Activated CD8-positive, alpha-beta memory T cell treated with anti-CD3 and anti-CD28 coated beads, Interleukin-2, amount 50 U/mL, for 1 hour (primary cell): ENCODE measurements around the gene CCDC12.

ENCODE experiments used
- DNase-seq: peaks from one replicate; pipeline ENCODE4 v3.0.0-alpha.2; 2020; ENCODE audit errors: extremely low read depth

Gene CCDC12

DNA sequence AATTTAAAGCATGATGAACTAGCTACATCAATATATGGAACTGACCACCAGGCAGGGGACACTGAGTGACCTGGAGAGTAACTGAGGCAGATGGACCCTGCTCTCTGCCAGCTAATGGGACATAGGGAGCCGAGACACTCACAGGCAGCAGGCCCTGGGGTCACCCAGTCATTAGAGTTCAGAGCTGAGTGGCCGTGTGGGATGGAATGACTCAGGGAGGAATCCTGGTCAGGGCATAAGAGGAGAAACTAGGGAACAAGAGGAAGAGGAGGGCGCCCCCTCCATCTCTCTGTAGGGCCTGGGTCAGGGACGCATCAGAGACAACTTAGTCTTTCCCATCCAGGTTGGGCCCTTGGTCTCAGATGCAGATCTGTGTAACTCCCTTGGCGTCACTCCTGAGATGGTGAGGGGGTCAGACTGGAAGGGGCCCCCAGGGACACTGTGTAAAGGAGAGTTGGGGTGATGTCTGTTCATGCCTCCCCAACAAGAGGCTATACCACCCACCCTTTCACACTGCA is 39.8 kb downstream of the CCDC12 start:
- DNase-seq = no peak

- DNase-seq = no peak
Observed at GRCh38 chr3:46935989-46936558, 40.5 kb downstream of the CCDC12 start.

GRCh38 chr3:46935168-46935858 is 41.2 kb downstream of the CCDC12 start:
- no peak for DNase-seq

- DNase-seq = no peak
Observed at GRCh38 chr3:46934498-46935167, 41.9 kb downstream of the CCDC12 start.

DNA sequence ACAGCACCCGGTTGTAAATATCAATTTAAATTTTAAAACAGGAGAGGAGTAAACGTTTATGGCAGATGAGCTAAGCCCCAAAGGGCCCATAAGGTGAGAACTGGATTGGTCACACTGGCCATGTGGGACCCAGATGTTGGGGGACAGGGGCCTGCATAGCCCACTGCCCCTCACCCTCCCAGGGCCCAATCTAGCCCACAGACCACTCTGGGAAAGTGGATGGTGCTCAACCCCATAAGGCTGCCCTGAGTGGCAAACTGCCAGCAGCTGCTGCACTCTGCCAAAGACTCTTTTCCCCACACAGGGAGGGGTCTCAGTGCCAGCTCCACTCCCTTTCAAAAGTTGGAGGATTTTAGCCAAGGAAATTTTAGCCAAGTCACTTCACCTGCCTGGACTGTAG is 42.5 kb downstream of the CCDC12 start:
- DNase-seq = no peak

DNA sequence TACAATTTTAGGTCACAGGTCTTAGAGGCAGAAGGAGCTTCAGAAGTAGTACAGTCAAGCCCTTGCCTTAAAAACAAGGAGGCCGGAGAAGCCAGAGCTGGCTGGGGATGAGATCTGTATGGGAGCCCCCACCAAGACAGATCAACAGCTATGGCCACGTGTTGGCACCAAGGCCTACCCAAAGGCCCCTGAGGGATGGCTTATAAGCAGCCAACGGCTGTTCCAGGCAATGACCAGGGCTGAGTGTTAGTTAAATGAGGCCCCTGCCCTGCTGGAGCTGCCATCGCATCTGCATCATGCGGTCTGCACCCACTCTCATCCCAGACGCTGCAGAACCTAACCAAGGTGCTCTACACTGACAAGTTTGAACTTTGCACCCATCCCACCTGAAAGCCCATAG is 43.3 kb downstream of the CCDC12 start:
- no peak for DNase-seq

DNA sequence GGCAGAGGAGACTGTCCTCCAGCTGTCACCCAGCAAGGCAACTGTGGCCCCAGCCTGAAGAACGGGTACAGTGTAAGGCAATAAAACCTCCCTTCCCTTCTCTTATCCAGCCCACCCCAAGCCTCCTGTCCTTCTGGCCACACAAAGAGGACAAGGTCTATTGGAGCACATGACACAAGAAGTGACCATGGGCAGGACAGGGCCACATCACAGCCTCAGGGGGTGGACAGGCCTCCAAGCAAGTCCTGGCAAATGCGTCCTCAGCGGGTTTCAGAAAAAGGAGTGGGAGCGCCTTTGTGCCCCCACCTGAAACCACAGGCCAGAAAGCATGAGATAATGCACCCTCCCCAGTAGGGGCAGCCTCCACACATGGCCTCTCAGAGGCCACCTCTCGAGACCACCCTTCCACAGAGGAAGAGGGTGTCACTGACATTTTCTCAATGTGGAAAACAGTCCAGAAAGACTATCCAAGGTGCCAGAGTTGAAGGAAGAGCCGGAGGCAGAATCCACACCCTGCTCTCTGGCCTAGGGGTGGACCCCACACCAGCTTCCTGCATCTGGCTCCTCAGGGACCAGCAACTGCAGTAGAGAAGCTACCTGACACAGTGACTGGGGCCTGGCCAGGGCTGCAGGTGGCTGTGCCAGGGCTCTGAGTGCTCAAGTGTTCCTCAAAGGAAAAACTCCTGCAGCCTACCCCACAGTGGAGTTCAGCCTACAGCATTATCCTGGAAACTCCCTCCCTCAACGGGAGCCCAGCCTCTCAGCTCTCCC is 43.9 kb downstream of the CCDC12 start:
- DNase-seq = no peak

DNA sequence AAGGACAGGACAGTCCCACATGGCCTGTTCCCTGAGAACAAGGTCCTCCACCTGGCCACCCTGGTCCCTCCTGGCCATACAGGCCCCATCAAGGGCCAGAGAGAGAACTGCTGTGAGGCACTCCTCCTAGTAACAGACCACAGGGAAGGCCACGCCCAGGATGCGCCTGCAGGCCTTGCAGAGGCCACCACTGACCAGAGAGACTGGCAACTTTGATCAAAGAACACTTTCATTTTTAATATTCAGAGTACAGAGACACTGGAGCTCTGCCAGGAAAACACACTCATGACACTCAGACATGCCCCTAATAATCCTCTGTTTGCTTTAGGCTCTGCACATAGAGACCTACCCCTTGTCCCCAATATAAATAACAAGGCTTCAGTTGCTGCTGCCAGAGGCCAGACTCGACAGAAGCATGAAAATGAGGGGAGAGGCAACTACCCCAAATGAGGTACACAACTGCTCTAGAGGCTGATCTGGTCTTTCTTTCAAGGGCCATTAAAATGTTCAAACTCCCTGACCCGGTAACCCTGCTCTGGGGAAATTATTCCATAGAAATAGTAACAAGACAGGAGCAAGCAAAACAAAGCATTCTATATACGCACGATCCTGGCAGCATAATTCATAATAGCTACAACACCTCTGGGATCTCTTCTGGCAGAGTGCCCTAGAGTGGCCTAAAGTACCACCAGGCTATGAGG is 44.8 kb downstream of the CCDC12 start:
- no peak for DNase-seq

DNA sequence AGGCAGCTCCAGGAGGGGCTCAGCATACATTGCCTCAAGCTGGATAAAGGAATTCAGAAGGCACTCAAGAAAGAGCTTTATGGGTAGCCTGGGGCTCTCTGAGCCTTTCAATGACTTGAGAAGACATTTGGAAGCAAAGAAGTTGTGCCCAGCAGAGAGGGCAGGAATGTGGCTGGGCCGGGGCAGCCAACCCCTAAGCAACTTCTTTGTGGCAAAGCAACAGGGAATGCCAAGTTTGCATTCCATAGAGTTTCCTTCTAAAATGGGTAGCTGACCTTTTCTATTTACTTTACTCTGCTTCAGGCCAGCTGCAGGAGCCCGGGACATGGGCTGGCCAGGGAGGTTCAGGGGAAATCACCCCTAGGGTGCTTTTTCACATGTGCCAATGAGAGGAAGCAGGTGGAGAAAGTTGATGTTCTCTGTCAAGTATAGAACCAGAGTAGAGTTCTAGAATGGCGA is 45.6 kb downstream of the CCDC12 start:
- DNase-seq = no peak

DNA sequence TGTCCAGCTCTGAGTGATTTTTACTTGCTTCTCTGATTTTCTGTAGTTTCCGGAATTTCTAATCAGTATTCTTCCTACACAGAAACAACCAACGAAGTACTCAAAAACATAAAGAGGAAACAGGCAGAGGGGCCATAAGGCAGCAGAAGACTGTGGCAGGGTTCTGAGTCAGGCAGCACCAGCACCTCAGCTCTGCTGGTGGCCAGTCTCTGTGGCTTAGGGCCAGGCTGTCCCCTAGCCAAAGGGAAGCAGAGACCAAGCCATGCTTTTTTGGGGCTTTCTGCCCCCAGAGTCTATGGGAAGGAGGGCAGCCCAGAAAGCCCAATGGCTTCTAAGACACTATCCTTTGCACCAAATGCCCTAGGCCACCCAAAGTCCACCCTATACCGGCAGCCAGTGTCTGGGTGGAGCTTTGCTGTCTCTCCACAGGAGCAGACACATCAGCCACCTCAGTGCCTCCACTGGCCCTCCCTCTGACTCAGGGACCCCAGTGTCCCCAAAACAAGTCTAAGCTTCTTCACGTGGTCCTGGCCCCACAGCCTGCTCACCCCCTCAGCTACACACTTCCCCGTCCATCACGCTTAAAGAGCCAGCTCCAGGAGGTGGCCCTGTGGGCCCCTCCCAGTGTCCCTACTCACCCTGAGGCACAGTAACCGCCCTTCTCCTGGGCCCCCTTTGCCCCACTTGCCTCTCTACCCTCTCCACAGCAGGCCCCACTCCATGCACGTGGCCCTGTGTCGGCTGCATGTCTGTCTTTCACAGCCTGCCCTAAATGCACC is 46.2 kb downstream of the CCDC12 start:
- DNase-seq = no peak

GRCh38 chr3:46929324-46929723 is 47.2 kb downstream of the CCDC12 start:
- DNase-seq = no peak

GRCh38 chr3:46928282-46928681 is 48.3 kb downstream of the CCDC12 start:
- DNase-seq = no peak

DNA sequence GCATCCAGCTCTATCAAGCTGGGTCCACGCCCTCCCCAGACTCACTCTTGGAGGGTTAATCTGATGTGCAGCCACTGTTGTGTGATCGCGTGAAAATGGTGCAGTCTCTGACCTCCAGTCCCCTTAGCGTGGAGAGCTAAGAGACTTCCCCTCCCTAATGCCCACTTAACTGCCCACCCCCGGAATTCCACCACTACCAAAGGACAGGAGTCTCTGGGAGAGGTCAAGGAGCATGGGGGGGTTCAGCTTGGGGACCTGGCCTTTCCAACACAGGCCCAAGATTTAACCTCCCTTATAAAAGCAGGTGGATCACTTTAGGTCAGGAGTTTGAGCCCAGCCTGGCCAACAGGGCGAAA is 48.8 kb downstream of the CCDC12 start:
- no peak for DNase-seq

- no peak for DNase-seq
Observed at GRCh38 chr3:46926871-46927717, 49.5 kb downstream of the CCDC12 start.

GRCh38 chr3:46926447-46926846 is 50.1 kb downstream of the CCDC12 start:
- DNase-seq = no peak

- no peak for DNase-seq
Observed at GRCh38 chr3:46926039-46926438, 50.5 kb downstream of the CCDC12 start.

DNA sequence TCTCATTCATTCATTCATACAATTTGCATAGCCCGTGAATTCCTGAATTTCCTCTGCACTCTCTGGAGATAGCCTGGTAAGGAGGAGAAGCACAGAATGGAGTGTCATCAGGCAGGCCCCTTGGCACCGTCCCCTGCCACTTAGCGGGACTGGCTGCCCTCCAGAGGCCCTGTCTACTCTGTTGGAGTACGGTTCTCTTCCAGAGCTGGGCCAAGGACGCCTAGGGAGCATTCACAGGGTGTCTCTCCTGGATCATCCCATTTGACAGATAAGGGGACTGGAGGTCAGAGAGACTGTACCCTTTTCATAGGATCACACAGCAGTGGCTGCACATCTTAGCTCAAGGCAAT is 51.0 kb downstream of the CCDC12 start:
- DNase-seq = no peak

DNA sequence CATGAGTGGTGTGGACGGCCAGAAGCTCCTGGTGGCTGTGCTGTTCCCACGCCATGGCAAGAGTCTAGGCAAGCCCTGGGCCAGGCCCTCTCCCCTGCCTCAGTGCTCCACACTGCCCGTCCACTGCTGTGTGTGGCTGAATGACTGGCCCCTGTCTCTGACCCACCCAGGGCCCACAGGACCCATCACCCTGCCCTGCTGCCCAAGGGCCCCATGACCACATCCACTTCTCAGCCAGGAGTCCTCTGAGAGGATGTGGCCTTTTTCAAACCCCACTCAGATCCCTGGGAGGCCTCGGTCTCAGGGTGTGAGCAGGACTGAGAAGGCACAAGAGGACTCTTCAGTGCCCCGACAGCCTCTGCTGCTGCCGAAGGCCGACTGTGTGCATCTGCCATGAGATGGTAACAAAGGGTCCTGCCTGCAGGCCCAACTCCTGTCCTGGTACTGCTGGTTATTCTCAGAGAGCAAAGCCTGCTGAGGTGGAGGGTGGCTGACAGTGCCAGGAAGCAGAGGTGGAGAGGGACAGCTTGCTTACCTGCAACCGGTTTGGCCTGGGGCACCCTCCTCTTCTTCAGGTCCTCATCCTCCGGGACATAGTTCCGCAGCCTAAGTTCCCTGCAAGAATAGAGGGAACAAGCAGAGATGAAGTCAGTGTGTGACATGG is 51.5 kb downstream of the CCDC12 start:
- no peak for DNase-seq

DNA sequence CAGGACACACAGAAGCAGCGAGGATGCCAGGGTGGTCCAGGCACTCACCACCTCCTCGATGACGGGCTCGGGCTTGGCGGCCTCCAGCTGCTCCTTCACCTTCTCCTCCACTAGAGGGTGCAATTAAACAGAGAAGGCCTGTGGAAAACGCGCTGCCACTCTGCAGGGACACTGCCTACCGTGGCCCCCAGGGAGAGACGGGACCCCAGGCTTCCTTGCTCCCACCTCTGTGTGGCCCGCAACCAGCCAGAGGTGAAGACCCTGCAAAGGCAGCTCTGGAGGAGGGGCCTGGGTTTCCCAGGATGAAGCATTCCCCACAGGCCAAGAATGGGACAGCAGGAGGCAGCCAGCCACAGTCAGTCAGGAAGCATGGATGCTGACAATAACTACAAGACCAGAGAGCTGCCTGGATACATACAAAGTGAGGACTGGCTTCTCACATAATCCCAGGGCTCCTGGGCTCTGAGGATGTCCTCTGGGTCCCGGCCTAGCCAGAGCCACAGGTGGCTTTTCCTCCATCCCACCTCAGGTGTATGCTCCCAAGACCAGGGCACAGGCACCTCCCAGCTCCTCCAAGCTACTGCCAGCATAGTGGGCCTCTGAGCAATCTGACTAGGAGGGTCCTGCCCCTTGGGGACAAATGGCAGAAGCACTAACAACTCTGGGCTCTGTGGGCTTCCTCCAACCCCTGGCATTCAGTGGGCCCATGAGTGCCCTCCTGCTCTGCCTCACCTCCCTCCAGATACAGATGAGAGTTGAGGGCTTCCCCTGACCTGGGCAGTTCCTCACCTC is 52.8 kb downstream of the CCDC12 start:
- no peak for DNase-seq
